ENCODE data around the gene TENT5C.

TENT5C gene

DNA sequence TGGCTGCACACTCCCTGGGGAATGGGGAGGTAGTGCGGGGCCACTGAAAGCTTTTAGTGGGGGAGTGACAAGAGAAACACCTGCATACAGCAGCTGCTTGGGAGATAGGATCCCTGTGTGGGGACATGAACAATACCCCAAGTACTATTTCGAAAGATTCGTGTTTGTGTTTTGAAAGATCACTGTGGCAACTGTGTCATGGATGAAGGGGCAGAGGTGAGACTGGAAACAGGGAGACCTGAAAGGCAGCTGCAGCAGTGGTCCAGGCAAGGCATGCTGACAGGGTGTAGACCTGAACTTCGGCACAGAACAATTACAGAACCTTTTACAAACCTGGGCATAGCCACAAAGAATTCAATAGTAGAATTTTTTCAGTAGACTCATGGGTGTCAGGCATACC lies 32.9 kb downstream of the TENT5C start:
- no peak for DNase-seq

DNA sequence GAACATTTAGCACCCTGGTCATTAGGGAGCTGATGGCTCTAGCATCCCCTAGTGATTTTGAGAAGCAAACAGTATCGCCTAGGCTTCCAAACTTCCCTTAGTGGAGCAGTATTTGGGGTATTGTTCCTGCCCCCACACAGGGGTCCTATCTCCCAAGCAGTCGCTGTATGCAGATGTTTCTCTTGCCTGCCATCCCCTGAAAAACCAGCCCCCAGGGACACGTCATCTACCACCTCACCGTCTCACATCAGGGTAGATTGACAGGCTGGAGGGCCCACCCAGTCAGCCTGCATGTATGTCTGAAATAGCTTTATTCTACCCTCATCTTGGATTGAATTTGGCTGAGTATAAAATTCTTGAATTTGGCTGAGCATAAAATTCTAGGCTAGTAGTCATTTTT lies 33.9 kb downstream of the TENT5C start:
- no peak for DNase-seq

DNA sequence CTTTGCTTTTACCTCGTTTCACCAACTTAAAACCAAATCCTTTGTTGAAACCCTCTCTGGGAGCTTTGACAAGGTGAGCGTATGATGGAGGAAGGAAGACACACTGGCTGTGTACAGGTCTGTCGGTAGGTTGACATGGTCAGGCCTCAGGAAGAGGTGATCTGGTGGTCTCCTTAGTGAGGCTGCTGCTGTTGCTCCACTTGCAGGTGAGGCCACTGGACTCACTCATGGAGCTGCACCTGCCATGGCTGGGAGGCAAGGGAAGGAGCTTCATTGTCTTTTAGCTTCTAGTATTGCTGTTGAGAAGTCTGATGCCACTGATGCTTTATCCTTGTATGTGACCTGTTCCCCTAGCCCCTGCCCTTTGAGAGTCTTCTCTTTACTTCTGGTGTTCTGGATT lies 35.7 kb downstream of the TENT5C start:
- DNase-seq: no peak

DNA sequence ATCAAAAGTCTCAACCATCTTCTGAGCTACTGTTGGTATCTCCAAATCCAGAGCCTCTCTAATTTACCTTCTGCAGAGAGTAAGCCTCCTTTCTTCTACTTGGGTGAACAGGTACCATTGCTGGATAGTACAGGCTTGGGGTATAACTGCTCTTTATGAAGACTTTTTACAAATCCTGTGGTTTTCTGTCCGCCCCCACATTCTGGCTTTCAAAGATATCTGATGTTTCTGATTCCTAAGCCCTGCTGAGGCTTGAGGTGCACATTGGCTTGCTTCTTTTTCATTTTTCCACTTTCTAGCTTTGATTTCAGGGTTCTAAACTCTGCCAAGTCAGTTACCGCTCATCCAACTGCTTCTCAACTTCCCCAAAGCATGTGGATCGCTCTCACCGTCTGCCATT lies 37.1 kb downstream of the TENT5C start:
- DNase-seq: no peak

DNA sequence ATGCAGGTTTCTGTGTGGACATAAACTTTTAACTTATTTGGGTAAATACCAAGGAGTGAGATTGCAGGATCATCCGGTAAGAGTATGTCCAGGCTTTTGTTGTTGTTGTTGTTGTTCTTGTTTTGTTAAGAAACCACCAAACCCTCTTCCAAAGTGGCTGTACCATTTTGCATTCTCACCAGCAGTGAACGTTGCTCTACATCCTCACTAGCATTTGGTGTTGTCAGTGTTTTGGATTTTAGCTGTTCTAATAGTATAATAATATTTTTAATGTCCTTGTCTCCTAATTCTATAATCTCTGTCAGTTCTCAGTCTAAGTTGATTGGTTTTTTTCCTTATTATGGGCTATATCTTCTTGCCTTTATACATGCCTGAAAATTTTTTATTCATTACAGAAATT lies 37.8 kb downstream of the TENT5C start:
- DNase-seq: no peak

DNA sequence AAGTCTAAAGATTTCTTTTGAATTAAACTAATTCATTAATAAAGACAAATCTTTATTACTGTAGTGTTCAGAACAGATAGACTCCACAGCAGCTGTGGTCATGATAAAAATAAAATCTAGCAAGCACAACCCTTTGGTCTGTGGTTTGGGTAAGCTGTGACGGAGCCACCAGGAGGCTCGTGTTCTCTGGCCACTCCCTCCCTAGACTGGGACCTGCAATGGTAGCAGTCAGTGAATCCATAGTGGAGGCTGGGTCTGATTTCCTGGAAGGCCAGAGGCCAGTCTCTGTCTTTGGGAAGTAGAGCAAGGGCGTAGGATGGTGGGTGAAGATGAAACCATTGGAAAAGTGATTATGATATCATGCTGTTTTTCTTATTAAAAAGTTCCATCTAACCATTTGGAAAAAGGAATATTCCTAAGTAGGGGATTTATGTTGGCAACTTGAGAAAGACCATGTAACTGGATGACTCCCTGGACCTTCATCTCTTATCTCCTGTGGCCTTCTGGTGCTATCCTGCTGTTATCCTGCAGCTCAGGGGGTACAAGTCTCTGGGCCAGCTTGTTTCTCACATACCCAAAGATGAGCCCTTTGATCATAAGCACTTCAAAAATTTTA lies 39.0 kb downstream of the TENT5C start:
- DNase-seq: no peak

DNA sequence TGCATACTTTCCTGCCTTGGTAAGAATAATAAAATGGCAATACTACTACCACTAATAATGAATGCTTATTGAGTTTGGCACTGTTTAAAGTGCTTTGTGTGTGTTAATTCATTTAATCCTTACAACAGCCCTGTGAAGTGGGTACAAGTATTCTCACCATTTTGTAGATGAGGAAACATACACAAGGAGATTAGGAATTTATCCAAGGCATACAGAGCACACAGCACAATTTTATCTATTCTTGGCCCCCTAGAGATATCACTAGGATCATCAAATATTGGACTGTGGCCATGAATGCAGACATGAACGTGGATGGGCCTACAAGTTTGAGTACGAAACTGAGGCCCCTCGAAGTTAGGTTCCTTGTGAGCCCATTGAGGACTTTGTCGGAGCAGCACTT lies 39.5 kb downstream of the TENT5C start:
- no peak for DNase-seq

DNA sequence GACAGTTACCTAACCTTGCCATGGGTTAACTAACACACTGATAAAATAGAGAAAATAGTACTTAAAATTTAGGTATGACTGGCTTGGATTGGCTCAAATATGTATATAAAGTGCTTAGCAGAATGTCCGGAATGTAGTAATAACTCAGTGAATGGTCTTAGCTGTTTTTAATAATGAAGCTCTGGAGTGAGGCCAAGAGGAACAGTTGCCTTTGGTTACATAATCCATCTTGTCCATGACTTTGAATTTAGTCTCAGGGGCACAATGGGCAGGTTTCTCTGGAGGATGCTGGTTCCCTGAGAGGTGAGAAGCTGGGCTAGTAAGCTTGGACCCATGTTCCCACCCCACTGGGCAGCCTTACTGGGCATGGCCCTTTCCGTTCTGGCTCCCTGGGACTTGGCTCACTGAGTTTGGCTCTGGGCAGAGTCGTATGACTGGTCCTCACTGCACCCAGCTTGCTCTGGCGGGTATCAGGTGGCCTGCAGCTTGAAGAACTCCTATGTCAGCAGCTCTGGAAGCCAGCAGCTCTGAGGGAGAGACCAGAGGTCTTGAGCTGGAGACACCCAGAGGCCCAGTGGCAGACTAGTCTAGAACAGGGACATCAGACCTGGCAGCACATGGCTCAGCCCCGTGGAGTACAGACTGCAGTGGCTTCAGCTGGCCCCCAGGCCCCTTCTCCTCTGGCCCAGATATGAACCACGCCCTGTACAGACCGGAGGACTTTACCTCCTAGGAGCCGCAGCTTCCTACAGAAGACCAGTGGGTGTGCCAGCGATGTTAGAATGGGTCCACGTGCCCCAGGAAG lies 40.4 kb downstream of the TENT5C start:
- no peak for DNase-seq

DNA sequence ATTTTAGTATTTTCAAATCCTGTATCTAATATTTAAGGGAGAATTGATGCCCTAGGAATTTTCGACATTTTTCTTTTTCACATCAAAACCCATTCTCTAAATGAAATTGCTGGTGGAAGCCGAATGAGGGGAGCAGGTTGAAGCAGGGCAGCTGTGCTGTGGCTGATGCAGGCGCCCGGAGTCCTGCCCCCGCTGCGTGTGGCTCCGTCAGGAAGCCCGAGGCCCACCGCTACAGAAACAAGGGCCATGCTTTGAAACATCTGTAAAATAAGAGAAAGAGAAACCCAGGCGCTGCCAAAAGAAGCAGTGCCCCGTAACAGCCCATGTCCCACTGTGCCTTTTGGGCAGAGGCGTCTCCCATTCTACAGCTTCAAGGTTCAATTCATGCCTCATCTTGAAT lies 41.1 kb downstream of the TENT5C start:
- no peak for DNase-seq

DNA sequence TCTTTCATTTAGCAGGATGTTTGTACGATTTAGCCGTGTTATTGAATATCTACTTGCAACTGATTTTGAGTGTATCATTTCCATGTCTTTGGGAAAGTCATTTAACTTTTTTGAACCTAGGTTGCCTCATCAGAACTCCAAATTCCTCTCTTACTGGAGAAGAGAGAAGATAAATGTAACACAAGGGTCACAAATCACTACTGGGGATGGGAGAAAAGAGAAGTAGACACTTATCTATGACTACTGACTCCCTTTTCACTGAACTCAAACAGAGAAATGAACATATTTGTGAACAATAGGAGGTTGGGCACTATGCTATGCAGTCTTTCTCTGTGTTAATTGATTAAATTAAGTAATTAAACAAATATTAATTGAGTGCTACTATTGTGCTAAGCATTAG lies 42.2 kb downstream of the TENT5C start:
- DNase-seq: no peak

DNA sequence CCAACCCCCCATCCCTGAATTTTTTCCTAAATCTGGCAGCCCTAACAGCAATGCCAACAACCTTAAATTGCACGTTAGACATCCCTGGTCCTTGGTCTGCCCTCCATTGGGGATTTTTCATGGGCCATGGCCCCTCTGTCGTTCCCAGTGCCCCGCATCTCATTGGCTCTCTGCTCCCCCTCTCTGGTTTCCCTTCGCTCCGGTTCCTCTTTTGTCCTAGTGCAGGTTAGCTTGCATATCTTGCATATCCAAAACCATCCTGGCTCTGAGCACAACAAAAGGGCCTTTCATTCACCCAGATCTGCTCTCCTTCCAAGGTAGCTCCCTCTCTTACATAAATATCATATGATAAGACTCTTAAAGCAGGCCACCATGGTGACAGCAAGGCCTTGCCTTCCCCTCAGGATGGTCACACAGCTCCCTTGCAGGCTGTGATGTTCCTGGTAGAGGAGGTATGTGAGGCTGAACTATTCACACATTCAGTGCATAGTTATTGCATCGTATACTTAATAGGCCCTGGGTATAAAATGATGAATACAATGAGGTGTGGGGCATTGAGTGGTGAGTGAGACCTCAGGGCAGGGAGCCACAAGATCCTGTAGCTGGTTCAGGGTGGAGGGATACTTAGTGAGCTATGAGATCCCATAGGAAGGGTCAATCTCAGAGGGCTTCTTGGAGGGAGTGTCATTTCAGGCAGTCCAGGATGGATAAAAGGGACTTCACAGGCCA lies 45.2 kb downstream of the TENT5C start:
- DNase-seq: no peak

DNA sequence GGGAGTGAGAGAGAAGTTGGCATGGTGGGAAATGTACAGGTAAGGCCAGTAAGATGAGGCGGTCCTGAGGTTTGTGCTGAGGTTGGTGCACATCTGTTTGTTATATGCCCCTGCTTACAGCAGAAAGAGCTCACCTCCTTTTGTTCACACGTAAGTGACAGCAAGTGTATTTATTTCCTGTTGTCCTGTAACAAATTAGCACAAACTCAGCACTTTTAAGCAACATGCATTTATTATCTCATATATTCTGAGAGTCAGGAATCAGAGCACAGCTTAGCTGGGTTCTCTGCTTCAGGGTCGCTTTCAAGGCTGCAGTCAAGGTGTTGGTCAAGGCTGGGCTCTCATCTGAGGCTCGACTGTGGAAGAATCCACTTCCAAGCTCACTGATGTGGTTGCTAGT lies 45.8 kb downstream of the TENT5C start:
- DNase-seq: no peak

DNA sequence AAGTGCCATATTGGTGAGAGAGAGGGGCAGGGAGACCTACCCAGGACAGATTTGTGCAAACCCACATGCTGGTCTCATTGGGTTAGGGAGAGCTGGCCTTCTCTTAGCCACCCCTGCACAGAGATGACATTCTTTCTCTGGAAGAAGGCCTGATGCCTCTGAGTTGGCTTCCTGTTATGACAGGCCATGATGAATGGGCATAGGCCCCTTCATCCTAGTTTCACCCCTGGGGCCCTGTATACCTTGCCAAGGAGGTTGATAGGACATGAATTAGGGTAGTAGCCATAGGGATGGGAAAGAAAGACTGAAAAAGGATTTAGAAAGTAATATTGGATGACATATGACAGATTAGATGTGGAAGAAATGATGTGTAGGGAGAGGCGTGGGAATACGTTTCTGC lies 46.6 kb downstream of the TENT5C start:
- DNase-seq: no peak

DNA sequence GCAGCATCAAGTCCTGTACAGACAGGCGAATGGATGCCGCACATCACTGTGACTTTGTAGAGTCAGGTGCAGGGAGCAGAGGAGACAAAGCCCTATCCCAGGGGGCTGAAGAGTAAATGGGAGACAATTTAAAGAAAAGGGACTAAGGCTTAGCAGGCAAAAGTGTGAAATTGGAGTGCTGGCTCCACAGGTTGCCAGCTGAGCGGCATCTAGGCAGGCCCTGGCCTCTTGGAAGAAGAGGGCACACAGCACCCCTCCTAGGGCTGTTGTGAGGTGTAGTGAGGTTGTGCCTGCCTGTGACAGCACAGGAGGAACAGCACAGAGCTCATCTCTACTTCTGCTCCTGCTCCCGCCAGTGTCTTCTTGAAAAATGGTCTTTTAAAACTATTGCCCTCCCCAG lies 47.3 kb downstream of the TENT5C start:
- DNase-seq: no peak

DNA sequence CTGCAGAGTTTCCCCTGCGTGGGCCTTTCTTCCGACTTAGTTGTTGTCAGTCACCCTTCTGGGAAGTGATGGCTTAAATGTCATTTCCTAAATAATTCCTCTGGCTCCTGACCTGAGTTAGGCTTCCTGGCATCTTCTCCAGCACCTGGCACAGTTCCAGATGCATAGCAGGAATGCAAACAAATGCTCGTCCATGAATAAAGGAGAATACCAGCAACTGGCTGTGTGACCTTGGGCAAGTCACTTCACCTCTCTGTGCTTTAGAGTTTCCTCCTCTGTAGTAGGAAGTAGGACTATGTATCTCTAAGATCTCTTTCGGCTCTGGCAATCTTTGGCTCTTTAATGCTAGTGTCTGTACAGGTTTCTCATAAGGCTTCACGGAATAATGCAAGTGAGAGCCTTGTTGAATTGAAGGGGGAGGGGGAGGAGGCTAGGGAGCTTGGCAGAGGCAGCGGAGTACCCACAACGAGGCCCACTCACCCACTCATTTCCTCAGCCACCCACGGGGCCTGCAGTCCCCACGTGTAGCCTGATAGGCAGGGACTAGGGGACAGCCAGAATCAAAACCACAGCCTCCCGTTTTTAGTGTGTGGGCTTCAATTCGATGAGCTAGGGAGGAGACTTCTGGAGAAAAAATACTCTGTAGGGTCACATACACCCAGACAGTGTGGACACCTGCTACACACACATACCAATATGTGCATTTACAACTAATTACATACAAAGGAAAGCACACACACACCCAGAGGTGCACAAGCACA lies 48.1 kb downstream of the TENT5C start:
- DNase-seq: no peak

DNA sequence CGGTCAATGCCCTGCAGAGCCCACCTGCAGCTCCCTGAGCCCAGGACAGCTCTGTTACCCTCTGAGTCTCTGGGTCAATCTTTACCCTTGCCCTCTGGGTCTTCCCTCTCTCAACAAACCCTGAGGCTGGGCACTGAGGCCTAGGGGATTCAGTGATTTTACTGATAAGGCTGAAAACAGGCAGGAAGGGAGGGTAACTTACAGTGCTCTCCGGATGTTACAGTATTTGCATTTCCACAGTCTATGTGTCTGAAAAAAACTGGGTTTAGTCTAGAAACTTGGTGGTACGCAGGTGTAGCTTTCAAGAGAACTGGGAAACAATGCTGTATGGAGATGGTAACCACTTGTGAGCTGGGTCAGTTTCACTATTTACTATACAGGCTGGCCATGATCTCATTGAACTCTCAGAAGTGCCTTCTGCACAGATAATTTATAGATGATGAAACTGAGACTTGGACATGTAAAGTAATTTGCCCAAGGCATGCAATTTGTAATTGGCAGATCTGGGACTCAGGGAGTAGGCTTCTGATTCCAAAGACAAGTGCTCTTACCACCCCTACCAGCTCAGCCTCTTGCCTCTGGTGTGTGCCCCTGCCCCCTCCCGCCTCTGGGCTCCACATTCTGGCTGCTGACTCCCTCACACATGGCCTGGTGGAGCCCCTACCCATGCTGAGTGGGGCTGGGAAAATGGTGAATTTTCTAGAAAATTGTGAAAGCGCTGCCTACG lies 48.8 kb downstream of the TENT5C start:
- DNase-seq: no peak

DNA sequence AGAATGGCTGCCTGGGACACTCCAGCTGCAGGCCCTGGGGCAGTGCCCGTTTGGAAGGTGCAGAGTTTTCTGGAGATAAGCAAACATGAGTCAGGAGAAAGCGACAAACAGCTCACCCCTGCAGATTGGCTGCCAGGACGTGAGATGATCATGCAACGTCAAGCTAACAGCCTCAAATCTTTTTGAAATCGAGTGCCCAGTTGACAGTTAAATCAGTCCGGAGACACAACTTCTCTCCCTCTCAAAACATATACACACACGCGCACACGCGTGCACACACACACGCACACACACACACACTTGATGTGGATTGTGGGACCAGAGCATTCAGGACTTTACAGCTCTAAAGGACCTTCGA lies 49.4 kb downstream of the TENT5C start:
- DNase-seq: no peak

DNA sequence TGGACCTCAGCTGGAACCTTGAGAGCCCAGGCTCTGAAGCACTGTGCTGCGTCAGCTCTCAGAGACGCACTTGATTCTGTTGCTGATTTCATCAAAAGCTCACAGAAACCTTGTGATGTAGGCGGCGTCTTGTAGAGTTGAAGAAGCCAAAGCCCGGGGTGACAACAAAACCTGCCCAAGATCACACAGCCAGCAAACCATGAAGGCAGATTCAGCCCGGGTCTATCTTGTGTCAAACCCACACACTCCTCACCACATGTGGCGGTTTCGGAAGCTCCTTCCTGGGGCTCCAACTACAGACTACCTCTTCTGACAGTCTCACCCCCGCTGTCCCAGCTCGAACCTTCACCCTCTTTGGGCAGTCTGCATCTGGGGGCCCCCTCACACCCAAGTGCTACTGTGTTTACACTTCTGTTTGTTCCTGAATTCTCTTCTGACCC lies 50.4 kb downstream of the TENT5C start:
- no peak for DNase-seq

DNA sequence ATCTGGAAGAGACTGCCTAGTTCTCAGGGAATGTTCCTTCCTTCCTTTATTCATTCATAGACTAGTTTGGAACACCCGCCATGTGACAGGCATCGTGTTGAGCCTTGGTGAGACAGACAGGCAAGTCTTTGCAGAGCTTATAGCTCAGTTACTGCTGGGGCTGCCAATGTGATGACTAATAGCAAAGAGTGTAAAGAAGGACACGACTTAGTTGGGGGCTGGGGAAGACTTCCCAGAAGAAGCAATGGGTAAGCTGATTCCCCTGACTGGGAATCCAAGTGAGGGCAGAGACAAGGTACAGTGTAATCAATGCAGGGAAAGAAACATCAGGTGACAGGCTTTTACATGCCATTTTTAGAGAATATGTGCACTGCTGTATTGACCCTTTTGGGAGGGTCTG lies 51.2 kb downstream of the TENT5C start:
- no peak for DNase-seq

DNA sequence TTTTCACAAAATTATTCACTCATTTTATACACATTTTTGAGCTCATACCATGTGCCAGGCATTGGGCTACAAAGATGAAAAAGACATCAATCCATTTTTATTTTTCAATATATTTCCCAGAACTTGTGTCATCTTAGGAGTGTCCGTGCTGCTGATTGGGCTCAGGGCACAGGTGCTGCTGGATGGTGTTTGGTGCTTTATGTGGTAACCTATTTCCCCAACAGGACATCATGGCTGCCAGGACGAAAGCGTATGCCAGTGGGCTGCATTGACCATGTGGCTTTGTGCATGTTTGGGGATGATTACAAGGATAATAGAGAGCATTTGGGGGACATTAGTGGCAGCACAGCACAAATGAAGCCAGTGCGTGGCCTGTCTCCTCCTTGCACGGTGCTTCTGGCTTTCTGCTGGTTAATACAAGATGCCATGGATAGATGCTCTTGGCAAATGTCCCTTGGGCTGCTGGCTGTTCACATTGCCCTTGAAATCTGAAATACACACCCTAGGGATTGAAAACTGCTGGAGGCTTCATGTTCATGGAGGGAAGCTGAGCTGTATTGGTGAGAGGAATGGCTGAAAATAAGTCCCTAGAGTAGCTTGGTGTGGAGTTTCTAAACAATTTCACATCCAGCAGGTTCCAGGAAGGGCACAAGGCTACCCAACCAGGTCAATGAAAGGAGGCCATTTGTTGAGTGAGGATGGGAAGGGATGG lies 52.3 kb downstream of the TENT5C start:
- no peak for DNase-seq

DNA sequence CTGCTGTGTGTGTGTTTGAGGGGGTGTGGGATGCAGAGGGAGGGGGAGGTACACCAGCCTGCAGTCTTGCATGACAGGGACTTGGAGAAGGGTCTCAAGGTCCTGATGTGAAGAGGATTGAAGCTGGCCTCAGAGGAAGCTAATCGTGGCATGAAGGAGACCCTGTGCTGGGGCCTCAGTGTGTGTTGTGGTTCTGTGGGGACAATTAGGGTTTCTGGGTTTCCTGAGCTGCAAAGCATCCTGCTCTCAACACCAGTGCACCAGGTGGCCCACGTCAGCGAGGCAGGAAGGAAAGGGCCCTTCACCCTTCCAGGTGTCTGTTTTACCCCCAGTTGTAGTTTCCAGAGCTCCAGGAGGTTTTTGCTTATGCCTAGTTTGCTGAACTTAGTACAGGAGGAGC lies 52.8 kb downstream of the TENT5C start:
- no peak for DNase-seq
